ENCODE results near the gene SLC13A2. TPM values are rescaled to one million over a fixed set of nuclear protein-coding genes. Genes with fewer than 3 reads are reported as not detected.

Gene SLC13A2
- total RNA-seq, 6 experiments from 2014 or later, result 0.09 to 0.49 (median 0.24) TPM

- TF ChIP-seq POLR2A (IDR thresholded peaks at IDR 0.05), result no peak
- no peak for TF ChIP-seq CTCF (IDR thresholded peaks at IDR 0.05)
- no peak for ATAC-seq
- Histone ChIP-seq H3K4me1 (peaks cover 0 to 16% (median 7%) of the 10 kb centered on the region in 4 donors), H3K27ac (no peak overlapping the region), H3K27me3 (no peaks in the 10 kb centered on the region), H3K4me3 (no peak overlapping the region), H3K9me3 (no peaks in the 10 kb centered on the region), H3K36me3 (no peaks in the 10 kb centered on the region)
- 34% methylated on average over 2 of the region's 2 CpGs for whole genome bisulfite sequencing (ENCODE audit: insufficient coverage, low coverage, low lambda C conversion rate, missing lambda C conversion rate)
- intact Hi-C loops (cut with DNase I), result no loop called here
- DNase-seq, result no peak
Observed at GRCh38 chr17:28484296-28484695, 10.9 kb downstream of the SLC13A2 start.

GRCh38 chr17:28485049-28485448 is 11.6 kb downstream of the SLC13A2 start:
- H3K4me3 ChIP-seq, result no peak overlapping the region
- WGBS (ENCODE audit: insufficient coverage, low coverage, low lambda C conversion rate, missing lambda C conversion rate), result no CpG with 5 or more reads among the region's 3 CpGs
- no peaks in the 10 kb centered on the region for H3K9me3 ChIP-seq
- intact Hi-C loops (cut with DNase I), result no loop called here
- no peaks in the 10 kb centered on the region for H3K27me3 ChIP-seq
- H3K4me1 ChIP-seq, result peaks cover 0 to 16% (median 7%) of the 10 kb centered on the region in 4 donors
- H3K36me3 ChIP-seq, result no peaks in the 10 kb centered on the region
- DNase-seq (no peak), ATAC-seq (peak in 1 of 4 donors; percentile 50)
- no peak overlapping the region for H3K27ac ChIP-seq
- TF ChIP-seq CTCF (IDR thresholded peaks at IDR 0.05) (no peak), POLR2A (IDR thresholded peaks at IDR 0.05) (no peak)

GRCh38 chr17:28487881-28488532 is 14.6 kb downstream of the SLC13A2 start:
- Histone ChIP-seq H3K27me3 (no peaks in the 10 kb centered on the region), H3K9me3 (no peaks in the 10 kb centered on the region), H3K4me1 (peaks cover 0 to 16% (median 7%) of the 10 kb centered on the region in 4 donors), H3K4me3 (no peak overlapping the region), H3K36me3 (no peaks in the 10 kb centered on the region), H3K27ac (no peak overlapping the region)
- WGBS (ENCODE audit: insufficient coverage, low coverage, low lambda C conversion rate, missing lambda C conversion rate), result 36% methylated on average over 3 of the region's 5 CpGs
- intact Hi-C loops (cut with DNase I), result no loop called here
- DNase-seq (no peak), ATAC-seq (peak; percentile 66 to 81 (median 74))
- TF ChIP-seq POLR2A (IDR thresholded peaks at IDR 0.05) (no peak), CTCF (IDR thresholded peaks at IDR 0.05) (peak in 2 of 4 donors; percentile 21 to 24)

- Histone ChIP-seq H3K36me3 (no peaks in the 10 kb centered on the region), H3K9me3 (no peaks in the 10 kb centered on the region), H3K4me1 (peaks cover 0 to 16% (median 7%) of the 10 kb centered on the region in 4 donors), H3K4me3 (no peak overlapping the region), H3K27me3 (no peaks in the 10 kb centered on the region), H3K27ac (no peak overlapping the region)
- intact Hi-C loops (cut with DNase I), result no loop called here
- ATAC-seq (peak in 3 of 4 donors; percentile 35 to 37 (median 35)), DNase-seq (no peak)
- 27% methylated on average over 2 of the region's 7 CpGs for WGBS (ENCODE audit: insufficient coverage, low coverage, low lambda C conversion rate, missing lambda C conversion rate)
- TF ChIP-seq POLR2A (IDR thresholded peaks at IDR 0.05), result no peak
- TF ChIP-seq CTCF (IDR thresholded peaks at IDR 0.05), result no peak
Observed at GRCh38 chr17:28488533-28489276, 15.3 kb downstream of the SLC13A2 start.

All from right lobe of liver (tissue), 6 donors.